Activated T-helper 17 cell treated with anti-CD3 and anti-CD28 coated beads, Interleukin-2, amount 50 U/mL, for 72 hours (primary cell): ENCODE results near the gene GLYATL1. TPM values are rescaled to one million over a fixed set of nuclear protein-coding genes. Genes with fewer than 3 reads are reported as not detected.

Experiments used
- ATAC-seq: fragments of 150-1000 bp; cut with Tn5 transposase; replicated peaks from 2 replicates; pipeline ENCODE4 v1.10.0; 2021; ENCODE audit warnings: mild to moderate bottlenecking, moderate library complexity
- H3K27ac Mint-ChIP-seq: one replicate; pipeline ENCODE4 v1.8.0; 2022; ENCODE audit warnings: mixed read lengths
- H3K27me3 Mint-ChIP-seq: one replicate; pipeline ENCODE4 v1.8.0; 2022; ENCODE audit warnings: mixed read lengths
- H3K36me3 Mint-ChIP-seq: one replicate; pipeline ENCODE4 v1.8.0; 2022; ENCODE audit warnings: low read depth, mild to moderate bottlenecking, mixed read lengths
- H3K4me1 Mint-ChIP-seq: one replicate; pipeline ENCODE4 v1.8.0; 2022; ENCODE audit warnings: mixed read lengths
- H3K4me3 Mint-ChIP-seq: one replicate; pipeline ENCODE4 v1.8.0; 2022; ENCODE audit warnings: mild to moderate bottlenecking, mixed read lengths
- H3K9me3 Mint-ChIP-seq: one replicate; pipeline ENCODE4 v1.8.0; 2022; ENCODE audit warnings: mixed read lengths
- total RNA-seq, 2 donors: library from RNA; stranded (reverse); gene quantifications; one replicate each; pipeline ENCODE4 v1.2.3, GENCODE V29; 2022

Gene GLYATL1, protein sequence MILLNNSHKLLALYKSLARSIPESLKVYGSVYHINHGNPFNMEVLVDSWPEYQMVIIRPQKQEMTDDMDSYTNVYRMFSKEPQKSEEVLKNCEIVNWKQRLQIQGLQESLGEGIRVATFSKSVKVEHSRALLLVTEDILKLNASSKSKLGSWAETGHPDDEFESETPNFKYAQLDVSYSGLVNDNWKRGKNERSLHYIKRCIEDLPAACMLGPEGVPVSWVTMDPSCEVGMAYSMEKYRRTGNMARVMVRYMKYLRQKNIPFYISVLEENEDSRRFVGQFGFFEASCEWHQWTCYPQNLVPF
- not detected for total RNA-seq

DNA sequence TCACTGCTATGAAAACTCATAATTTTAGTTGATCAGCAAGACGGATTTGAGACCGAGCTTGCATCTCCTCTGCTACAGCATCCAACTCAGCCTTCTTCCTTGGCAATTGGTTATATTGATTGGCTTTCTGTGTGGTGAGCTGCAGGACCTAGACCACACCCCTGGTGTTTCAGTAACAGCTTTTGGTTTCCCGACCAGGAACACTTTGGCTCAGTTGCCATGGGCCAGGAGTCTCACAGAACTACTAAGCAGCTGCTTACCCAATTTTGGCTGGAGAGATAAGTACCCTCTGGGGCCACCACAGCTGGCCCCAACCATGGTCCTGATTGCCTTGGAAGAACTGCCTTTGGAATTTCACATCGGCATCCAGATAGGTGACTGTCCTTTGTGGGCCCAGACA is at the start of gene GLYATL1:
TSS of gene GLYATL1 (plus strand) at position 212 of the 400 bp plus-strand sequence. CDS start 7,600 bp downstream, outside the sequence.
- Mint-ChIP-seq H3K27ac (no peak within 1 kb of the TSS), H3K4me1 (no peaks in the 10 kb centered on the region), H3K4me3 (no peak within 1 kb of the TSS), H3K27me3 (peaks cover 8% of the 10 kb centered on the region), H3K9me3 (no peaks in the 10 kb centered on the region), H3K36me3 (no peaks in the 10 kb centered on the region)
- ATAC-seq: no peak

DNA sequence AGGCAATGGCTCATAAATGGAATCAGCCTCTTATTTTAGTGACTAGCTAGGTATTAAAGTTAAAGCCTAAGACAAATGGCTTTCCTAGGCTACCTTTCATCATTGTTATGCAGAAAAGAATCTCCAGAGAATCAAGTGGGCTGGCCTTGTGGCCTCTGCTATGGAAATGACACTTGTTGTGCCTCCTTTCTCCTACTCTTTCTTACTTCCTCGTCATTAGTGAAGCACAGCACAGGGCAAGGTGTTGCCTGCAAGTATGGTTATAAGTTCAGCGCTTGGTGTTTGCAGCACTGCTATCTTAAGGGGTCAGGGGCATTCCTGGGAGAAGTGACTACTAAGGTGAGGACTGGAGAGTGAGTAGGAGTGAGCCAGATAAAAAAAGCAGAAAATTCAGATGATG is 45.4 kb upstream of the GLYATL1 start:
- H3K4me1 Mint-ChIP-seq: no peaks in the 10 kb centered on the region
- no peak for ATAC-seq
- H3K27ac Mint-ChIP-seq: no peak overlapping the region
- H3K9me3 Mint-ChIP-seq: no peaks in the 10 kb centered on the region
- H3K36me3 Mint-ChIP-seq: no peaks in the 10 kb centered on the region
- peaks cover 27% of the 10 kb centered on the region for H3K27me3 Mint-ChIP-seq
- H3K4me3 Mint-ChIP-seq: no peak overlapping the region

DNA sequence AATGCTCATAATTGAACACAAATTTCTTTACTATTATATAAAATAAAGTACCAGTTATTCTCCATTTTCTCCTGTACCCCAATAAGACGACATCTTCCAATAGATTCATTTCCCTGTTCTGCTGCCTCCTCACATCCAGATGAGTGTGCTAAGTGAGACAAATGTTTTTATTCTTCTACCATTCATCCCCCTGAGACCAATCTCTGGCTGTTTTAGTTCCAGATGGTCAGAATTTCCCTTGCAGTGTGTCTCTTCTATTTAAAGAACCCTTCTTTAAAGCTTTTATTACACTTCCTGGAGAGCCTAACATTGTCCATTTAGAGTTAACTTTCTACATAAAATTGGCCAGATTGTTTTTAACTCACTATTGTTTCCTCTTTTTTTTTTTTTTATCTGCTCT is 41.2 kb upstream of the GLYATL1 start:
- Mint-ChIP-seq H3K4me3 (no peak overlapping the region), H3K4me1 (no peaks in the 10 kb centered on the region), H3K9me3 (no peaks in the 10 kb centered on the region), H3K36me3 (no peaks in the 10 kb centered on the region), H3K27me3 (peaks cover 48% of the 10 kb centered on the region), H3K27ac (no peak overlapping the region)
- ATAC-seq: no peak

DNA sequence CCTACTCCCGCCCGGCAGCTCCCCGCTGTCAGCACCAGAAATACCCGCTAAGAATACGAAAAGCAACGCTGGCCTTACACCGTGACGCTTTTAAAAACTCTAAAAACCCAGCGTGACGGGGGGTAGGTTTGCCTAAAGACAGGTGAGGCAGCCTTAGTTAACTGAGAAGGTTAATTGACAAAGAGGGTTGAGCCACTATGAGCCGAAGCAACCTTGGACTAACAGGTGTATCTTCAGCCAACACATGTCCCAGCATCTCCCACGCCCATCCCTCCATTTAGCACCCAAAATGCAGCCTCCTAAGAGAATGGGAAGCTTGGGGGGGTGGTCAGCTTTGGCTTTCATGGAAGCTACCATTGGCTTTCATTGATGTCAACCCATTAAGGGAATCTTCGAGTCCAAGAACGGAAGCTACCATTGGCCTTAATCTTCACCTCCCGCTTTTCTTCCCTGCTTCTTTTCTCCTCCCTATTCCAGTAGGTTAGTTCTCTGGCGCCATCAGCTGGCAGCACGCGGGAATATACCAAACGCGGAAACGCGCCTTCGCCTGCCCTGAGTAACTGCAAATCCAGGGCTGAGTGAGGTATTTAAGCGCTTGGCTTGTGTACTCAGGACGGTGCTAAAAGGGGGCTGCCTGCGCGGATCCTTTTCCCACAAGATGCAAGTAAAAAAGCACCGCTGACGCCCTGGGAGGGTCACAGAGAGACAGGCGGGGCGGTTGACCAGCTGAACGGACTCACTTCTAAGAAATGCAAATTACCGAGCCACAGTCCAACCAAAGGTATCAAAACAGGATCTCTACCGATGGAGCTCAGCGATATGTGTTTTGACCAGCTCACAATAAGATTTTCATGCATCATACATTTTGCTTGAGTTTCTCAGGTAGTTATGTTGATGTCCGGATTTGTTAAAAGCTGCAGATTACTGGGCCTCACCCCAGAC is 38.5 kb upstream of the GLYATL1 start:
- H3K27me3 Mint-ChIP-seq: peaks cover 59% of the 10 kb centered on the region
- no peaks in the 10 kb centered on the region for H3K36me3 Mint-ChIP-seq
- H3K4me1 Mint-ChIP-seq: no peaks in the 10 kb centered on the region
- no peak overlapping the region for H3K4me3 Mint-ChIP-seq
- no peaks in the 10 kb centered on the region for H3K9me3 Mint-ChIP-seq
- ATAC-seq: peak; percentile 39
- H3K27ac Mint-ChIP-seq: no peak overlapping the region

DNA sequence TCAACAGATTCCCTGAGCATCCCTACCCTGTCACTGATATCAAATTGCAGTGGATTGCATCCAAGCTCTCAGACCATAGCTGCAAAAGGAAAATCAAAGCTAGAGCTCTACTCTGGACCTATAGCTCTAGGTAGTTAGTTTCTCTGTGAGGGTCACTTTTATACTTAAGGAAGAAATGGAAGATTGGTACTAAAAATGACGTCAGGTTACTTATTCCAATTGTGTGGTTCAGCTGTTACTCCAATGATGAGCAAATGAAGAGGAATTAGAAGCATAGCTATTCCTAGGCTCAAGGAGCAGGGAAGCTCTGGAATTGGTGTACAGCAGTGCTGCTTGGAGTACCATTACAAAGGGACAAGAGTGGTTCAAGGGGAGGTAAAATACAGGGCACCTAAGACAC is 36.4 kb upstream of the GLYATL1 start:
- H3K4me3 Mint-ChIP-seq: no peak overlapping the region
- H3K9me3 Mint-ChIP-seq: no peaks in the 10 kb centered on the region
- H3K27ac Mint-ChIP-seq: no peak overlapping the region
- no peaks in the 10 kb centered on the region for H3K4me1 Mint-ChIP-seq
- no peaks in the 10 kb centered on the region for H3K36me3 Mint-ChIP-seq
- ATAC-seq: no peak
- peaks cover 61% of the 10 kb centered on the region for H3K27me3 Mint-ChIP-seq

DNA sequence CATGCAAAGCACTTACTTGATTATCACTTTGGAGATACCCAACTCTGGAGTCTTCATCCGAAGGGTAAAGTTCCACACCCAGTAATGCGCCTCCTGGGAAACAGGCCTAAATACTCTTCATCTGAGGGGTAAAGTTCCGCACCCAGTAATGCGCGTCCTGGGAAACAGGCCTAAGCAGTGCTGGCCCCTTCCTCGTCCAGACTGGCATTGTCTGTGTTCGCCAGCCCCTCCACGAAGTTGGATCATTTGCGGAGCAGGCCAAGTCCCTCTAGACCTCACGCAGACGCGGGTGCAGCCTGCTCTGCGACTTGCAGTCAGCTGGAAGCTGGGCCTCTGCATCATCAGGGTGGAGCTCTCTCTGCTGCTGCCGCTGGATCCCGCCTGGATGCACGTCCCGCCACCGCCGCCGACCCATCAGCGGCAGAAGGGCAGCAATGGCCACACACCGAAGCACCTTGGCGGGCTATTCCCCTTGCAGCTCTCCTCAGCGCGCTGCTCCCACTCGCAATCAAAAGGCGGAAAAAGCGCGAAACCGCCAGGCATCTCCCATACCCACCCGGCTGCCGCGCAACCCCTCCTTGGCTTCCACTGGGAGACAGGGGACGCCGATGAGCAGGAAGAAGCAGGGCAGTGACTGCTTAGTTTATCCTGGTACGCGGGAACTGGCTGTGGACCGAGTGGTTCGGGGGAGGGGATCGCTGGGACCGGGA is 34.1 kb upstream of the GLYATL1 start:
- no peaks in the 10 kb centered on the region for H3K36me3 Mint-ChIP-seq
- H3K27ac Mint-ChIP-seq: no peak overlapping the region
- H3K4me3 Mint-ChIP-seq: no peak overlapping the region
- no peaks in the 10 kb centered on the region for H3K4me1 Mint-ChIP-seq
- ATAC-seq: no peak
- no peaks in the 10 kb centered on the region for H3K9me3 Mint-ChIP-seq
- peaks cover 69% of the 10 kb centered on the region for H3K27me3 Mint-ChIP-seq

DNA sequence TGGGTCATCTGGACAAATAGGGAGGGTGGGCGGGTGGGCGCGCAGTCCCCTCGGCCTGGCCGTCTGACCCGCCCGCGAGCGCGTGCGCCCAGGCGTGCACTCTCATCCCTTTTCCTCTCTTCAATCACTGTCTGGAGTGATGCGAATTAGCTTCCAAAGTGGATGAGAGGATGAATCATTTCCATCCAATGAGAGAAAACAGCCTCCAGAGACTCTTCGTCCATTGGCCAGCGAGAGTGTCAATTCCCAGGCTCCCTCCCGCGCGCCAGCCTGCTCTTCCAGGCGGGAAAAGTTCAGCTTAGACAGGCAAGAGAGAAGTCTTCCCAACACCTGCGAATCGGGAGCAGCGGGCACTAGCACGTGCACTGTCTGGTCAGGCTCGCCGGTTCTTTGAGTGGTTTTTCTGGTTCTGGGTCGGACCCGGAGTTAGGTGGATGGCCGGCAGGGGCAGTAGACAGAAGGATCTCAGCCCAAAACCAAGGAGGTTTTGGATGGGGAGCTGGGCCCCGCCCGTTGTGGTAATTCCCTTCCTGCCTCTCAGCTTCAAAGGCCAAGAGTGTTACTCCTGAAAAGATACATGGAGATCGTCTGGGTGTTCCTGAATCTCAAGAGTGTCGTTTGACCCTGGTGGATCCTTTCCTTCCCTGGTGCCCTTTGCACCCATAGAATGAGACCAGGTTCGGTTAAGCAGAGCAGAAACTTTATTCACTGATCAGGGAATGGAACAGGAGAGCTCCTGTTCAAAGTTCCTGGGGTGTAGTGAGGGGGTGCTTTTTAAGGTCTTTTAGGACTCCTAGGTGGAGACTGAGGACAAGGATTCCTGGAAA is 33.4 kb upstream of the GLYATL1 start:
- H3K4me3 Mint-ChIP-seq: no peak overlapping the region
- H3K9me3 Mint-ChIP-seq: no peaks in the 10 kb centered on the region
- peaks cover 66% of the 10 kb centered on the region for H3K27me3 Mint-ChIP-seq

DNA sequence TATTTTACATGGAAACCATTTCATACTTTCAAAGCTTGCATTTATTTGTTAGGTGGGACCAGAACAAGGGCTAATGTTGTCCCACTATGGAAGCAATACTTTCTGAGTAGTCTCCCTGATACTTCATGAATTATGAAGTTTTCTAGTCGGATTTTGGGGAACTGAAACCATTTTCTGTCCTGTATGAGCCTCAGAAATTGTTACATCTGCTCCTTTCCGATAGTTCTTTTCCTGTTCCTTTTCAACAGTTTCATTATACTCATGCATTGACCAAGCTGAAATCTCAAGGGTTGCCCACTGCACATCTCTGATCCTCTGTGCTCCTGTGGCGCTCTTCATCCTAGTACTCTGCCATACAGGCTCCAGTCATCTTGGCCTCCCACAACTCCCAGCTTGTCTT is 31.5 kb upstream of the GLYATL1 start:
- no peaks in the 10 kb centered on the region for H3K4me1 Mint-ChIP-seq
- peaks cover 59% of the 10 kb centered on the region for H3K27me3 Mint-ChIP-seq
- no peaks in the 10 kb centered on the region for H3K9me3 Mint-ChIP-seq
- no peak overlapping the region for H3K4me3 Mint-ChIP-seq
- H3K27ac Mint-ChIP-seq: no peak overlapping the region
- ATAC-seq: no peak
- H3K36me3 Mint-ChIP-seq: no peaks in the 10 kb centered on the region

More for the DNA sequence above, 33.4 kb upstream of the GLYATL1 start:
- Mint-ChIP-seq H3K4me1 (no peaks in the 10 kb centered on the region), H3K27ac (no peak overlapping the region), H3K36me3 (no peaks in the 10 kb centered on the region)
- no peak for ATAC-seq

DNA sequence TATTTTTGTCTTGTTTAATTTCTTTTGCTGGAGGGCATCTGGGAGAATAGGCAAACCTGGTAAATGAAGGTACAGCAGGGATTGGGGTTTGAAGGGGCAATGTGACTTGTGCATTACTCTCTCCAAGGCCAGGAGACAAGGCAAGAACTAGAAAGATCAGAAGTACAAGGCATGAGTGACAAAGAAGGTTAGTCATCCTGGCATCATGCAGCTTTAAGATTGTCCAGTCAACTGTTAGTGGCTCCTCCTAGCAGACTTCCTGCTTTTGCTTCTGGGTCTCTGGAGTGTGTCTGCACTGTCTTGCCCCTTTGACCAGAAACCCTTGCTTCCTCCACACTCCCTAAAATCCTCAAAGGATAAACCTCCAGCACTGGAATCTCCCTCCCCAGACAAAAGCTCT is 27.2 kb upstream of the GLYATL1 start:
- no peaks in the 10 kb centered on the region for H3K36me3 Mint-ChIP-seq
- H3K4me3 Mint-ChIP-seq: no peak overlapping the region
- H3K27ac Mint-ChIP-seq: no peak overlapping the region
- ATAC-seq: no peak
- H3K27me3 Mint-ChIP-seq: peaks cover 38% of the 10 kb centered on the region
- no peaks in the 10 kb centered on the region for H3K4me1 Mint-ChIP-seq
- peaks cover 1% of the 10 kb centered on the region for H3K9me3 Mint-ChIP-seq

DNA sequence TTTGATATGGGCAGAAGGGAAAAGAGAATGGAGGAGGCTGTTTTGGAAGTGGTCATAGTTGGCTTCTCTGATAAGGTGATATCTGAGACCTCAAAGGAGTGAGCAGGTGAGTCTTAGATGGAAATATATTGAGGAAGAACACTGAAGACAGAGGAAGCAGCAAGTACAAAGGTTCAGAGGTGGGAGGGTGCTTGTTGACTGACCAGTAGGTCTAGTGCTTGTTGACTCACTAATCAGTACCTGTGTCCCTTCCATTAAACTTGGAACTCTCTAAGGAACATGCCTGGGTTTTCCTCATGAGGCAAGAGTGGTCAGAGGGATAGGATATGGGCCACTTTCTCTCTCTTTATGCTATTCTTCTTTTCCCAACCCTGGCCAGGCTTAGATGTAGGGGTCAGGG is 25.6 kb upstream of the GLYATL1 start:
- Mint-ChIP-seq H3K4me1 (no peaks in the 10 kb centered on the region), H3K9me3 (peaks cover 5% of the 10 kb centered on the region), H3K27ac (no peak overlapping the region), H3K4me3 (no peak overlapping the region), H3K36me3 (no peaks in the 10 kb centered on the region), H3K27me3 (peaks cover 28% of the 10 kb centered on the region)
- no peak for ATAC-seq

DNA sequence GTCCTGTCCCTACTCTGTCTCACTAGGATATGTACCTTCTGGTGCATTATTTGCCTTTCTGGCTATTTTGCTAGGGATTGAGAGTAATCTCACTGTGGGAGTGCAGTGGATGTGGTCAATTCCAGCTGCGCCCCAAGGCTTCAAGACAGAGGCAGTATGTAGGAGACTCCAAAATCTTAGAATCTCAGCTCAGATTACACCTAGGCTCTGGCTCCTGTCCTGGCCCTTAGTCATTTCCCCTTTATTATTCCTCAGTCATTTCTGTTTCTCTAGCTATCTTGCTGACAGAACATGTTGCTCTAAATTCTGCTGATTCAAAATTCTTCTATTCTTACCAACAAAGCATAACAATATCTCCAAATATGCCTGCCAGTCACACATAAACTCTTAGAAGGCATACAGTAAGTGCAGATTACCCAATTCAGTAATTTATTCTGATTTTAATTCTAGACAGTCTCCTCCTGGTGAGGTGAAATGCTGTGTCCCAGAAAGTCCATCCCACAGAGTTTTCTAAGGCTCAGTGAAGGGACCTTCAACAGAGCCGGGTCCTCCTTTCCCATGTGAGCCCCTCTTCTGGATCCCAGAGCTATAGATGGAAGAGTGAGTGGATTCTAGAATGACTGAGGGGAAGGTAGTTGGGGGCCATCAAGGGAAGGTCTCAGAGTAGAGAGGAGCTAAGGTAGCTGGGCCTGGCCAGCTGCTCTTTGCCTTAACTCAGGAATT is 24.3 kb upstream of the GLYATL1 start:
- H3K9me3 Mint-ChIP-seq: peaks cover 5% of the 10 kb centered on the region
- ATAC-seq: no peak
- H3K36me3 Mint-ChIP-seq: no peaks in the 10 kb centered on the region
- H3K4me3 Mint-ChIP-seq: no peak overlapping the region
- no peaks in the 10 kb centered on the region for H3K4me1 Mint-ChIP-seq
- peaks cover 22% of the 10 kb centered on the region for H3K27me3 Mint-ChIP-seq
- no peak overlapping the region for H3K27ac Mint-ChIP-seq

DNA sequence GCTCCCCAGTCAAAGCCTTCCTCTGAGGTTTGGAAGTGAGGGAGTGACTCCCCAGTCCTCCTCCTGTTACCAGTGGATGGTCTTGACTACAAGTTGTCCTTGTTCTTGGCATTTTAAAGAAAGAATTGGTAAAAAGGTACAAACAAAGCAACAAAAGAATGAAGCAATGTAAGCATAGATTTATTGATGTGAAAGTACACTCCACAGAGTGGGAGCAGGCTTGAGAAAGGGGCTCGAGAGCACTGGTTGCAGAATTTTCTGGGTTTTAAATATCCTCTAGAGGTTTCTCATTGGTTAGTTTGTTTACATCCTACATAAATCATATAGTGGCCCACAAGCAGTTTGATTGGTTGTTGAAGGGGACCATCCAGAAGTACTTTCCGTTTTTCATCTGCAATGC is 22.7 kb upstream of the GLYATL1 start:
- Mint-ChIP-seq H3K9me3 (peaks cover 5% of the 10 kb centered on the region), H3K4me1 (no peaks in the 10 kb centered on the region), H3K27ac (no peak overlapping the region), H3K27me3 (peaks cover 22% of the 10 kb centered on the region), H3K36me3 (no peaks in the 10 kb centered on the region), H3K4me3 (no peak overlapping the region)
- ATAC-seq: no peak

DNA sequence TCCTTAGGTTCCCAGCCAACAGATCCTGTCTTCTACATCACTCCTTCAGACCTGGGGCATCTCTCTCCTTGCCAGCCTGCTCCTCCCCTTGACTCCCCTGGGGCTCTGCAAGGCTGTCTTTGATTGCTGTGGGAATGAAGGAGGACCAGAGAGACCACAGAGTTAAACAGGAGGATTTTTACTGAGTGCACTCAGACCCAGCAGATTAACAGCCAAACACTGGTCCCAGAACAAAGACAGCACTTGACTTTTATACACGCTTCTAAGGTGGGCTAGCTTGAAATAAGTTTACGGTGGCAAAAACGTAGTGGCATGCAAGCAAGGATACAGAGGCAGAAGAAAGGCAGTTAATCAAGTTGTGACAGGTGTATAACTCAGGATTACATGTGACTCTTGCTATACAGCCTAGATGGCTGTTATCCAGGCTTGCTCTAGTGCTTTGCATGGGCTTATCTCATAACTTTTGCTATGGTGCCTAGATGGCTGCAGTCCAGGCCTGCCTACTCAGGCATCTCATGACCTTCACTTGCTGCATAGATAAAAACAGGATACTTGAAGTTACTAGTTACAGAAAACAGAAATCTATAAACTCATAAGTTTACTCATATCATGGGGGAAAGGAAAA is 22.0 kb upstream of the GLYATL1 start:
- H3K9me3 Mint-ChIP-seq: peaks cover 5% of the 10 kb centered on the region
- H3K36me3 Mint-ChIP-seq: no peaks in the 10 kb centered on the region
- H3K27me3 Mint-ChIP-seq: peaks cover 16% of the 10 kb centered on the region
- H3K4me1 Mint-ChIP-seq: no peaks in the 10 kb centered on the region
- no peak overlapping the region for H3K27ac Mint-ChIP-seq
- no peak for ATAC-seq
- no peak overlapping the region for H3K4me3 Mint-ChIP-seq
